ENCODE results near the gene PLEKHG7.

DNA sequence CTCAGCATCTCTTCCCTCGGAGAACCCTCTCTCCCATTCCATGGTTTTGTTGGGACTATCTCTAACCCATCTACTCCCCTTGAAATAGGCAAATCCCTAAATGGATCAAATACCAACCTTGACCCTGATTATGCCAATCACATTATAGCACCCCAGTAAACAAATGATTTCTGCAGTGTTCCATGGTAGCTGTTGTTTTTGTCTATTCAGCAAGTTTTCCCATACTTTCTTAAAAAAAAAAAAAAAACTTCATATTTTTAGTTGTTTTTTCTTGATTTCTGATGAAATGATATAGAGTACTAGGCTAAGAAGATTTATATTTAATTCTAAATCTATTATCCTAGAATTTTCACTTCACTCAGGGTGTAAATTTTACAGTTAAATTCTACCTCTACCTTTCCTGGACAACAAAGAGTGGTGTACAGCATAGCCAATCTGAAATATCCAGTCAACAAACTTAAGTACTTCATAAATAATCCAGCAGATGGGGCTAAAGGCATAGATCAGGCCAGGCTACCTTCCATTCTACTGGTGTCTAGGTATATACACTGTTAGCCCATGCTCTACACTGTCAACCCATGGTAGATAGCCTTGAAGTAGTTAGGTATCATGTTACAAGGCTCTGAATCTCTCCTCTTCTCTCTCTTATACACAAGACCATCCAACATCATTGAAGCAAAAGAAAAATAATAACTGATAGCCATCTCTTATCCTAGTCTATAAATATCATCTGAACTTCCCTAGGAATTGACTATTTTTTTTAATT is 82.2 kb downstream of the PLEKHG7 start:
- TF ChIP-seq NEUROD1 (IDR thresholded peaks at IDR 0.05; ENCODE audit: borderline replicate concordance, low read depth, low read length, partially characterized antibody) (no peak), PKNOX1 (IDR thresholded peaks at IDR 0.05) (peak; percentile 22; the same call in 1 of the 2 replicates), EP300 (IDR thresholded peaks at IDR 0.05; ENCODE audit: low read length) (no peak), CBX5 (IDR thresholded peaks at IDR 0.05; ENCODE audit: borderline replicate concordance, low read depth) (no peak), ZHX1 (conservative IDR thresholded peaks at IDR 0.05; ENCODE audit: low read length) (no peak), CTCF (IDR thresholded peaks at IDR 0.05 in 2 of 3, conservative IDR thresholded peaks at IDR 0.05 in 1 of 3; ENCODE audit: insufficient read depth in 2 of 3, low read depth in 1 of 3, low read length in 3 of 3) (peak; percentile 57 to 78 (median 62)), PYGO2 (tag; IDR thresholded peaks at IDR 0.05) (no peak), POLR2AphosphoS5 (IDR thresholded peaks at IDR 0.05; ENCODE audit: control insufficient read depth, insufficient read depth, low read depth, low read length) (no peak), ZZZ3 (IDR thresholded peaks at IDR 0.05) (no peak)
- TF ChIP-seq, protein P1, sequence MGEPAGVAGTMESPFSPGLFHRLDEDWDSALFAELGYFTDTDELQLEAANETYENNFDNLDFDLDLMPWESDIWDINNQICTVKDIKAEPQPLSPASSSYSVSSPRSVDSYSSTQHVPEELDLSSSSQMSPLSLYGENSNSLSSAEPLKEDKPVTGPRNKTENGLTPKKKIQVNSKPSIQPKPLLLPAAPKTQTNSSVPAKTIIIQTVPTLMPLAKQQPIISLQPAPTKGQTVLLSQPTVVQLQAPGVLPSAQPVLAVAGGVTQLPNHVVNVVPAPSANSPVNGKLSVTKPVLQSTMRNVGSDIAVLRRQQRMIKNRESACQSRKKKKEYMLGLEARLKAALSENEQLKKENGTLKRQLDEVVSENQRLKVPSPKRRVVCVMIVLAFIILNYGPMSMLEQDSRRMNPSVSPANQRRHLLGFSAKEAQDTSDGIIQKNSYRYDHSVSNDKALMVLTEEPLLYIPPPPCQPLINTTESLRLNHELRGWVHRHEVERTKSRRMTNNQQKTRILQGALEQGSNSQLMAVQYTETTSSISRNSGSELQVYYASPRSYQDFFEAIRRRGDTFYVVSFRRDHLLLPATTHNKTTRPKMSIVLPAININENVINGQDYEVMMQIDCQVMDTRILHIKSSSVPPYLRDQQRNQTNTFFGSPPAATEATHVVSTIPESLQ (CRISPR knock-in tag; IDR thresholded peaks at IDR 0.05), result no peak
- TF ChIP-seq, protein P2, sequence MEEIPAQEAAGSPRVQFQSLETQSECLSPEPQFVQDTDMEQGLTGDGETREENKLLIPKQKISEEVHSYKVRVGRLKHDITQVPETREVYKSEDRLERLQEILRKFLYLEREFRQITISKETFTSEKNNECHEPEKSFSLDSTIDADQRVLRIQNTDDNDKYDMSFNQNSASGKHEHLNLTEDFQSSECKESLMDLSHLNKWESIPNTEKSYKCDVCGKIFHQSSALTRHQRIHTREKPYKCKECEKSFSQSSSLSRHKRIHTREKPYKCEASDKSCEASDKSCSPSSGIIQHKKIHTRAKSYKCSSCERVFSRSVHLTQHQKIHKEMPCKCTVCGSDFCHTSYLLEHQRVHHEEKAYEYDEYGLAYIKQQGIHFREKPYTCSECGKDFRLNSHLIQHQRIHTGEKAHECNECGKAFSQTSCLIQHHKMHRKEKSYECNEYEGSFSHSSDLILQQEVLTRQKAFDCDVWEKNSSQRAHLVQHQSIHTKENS (CRISPR knock-in tag; IDR thresholded peaks at IDR 0.05), result no peak
